NCI-H446 treated with DMSO at 0.1 percent for 48 hours (cell line): ENCODE results near the gene LTB4R2.
"Not testable (repeated sequence)": the region's sequence is repeated elsewhere in the genome, so short reads cannot be mapped to it uniquely, and the experiment has no call there.

Experiments
- DNase-seq: peaks from one replicate; lab custom pipeline; 2025; lab: John Stamatoyannopoulos, UW

The LTB4R2 gene

DNA sequence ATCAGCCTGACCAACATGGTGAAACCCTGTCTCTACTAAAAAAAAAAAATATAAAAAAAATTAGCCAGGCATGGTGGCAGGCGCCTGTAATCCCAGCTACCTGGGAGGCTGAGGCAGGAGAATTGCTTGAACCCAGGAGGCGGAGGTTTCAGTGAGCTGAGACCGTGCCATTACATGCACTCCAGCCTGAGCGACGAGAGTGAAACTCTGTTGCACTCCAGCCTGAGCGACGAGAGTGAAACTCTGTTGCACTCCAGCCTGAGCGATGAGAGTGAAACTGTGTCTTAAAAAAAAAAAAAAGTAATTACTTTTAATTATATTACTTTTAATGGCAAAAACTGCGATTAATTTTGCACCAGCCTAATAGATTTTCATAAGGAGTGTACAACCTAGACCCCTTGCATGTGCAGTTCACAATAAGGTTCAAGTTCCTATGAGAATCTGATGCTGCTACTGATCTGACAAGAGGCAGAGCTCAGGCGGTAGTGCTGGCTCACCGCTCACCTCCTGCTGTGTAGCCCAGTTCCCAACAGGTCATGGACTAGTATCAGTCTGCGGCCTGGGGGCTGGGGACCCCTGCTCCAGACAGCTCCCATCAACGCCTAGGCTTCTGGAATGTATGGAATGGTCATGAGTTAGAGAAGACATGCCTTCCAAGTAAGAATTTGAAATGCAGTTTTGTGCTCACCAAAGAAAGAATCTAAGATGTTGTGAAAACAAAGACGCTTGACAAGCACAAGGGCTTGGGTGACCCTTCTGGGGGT lies 11.5 kb downstream of the LTB4R2 start:
- no peak for DNase-seq

- DNase-seq = no peak
Measured at GRCh38 chr14:24322672-24323071, 12.7 kb downstream of the LTB4R2 start.

DNA sequence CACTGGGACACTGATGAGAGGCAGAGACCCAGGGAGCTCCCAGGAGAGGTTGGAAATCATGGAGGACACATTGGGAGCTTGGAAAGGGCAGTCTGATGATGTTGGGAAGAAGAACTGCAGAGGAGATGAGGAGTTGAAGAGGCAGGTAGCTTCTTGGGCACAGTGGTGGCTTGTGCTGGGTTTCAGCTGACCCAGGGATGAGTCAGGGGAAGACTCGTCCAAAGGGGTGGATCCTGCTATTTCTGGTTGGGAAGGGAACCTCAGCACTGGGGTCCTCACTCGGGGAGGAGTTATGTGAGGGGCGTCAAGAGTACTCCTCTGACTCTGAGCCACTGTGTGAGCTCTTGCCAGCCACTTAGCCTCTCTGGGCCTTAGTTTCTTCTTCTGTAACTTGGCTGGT lies 13.4 kb downstream of the LTB4R2 start:
- DNase-seq = no peak

- no peak for DNase-seq
Measured at GRCh38 chr14:24324024-24324423, 14.1 kb downstream of the LTB4R2 start.

DNA sequence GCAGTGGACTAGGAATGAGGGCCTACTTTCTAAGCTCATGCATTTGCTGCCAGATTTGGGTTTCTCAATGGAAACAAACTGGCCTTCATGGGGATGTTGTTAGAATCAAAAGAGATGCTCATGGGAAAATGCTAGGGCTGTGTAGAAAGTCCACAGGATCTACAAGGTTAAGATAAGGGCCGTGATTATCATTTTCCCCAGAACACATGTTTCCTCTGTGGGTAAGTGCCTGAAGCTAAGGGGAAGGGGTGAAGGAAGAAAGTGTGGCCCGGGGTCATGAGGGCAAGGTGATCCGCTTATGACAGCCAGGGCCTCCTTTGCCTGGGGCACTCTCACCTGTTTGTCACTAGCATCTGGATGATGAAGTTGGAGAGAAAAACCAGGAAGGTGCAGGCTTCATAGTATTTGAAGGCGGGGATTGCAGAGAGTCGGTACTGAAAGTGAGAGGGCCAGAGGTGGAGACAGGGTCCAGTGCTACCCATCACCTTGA lies 15.1 kb downstream of the LTB4R2 start:
- DNase-seq = no peak

GRCh38 chr14:24325963-24326362 lies 16.0 kb downstream of the LTB4R2 start:
- no peak for DNase-seq

GRCh38 chr14:24327303-24327702 lies 17.4 kb downstream of the LTB4R2 start:
- no peak for DNase-seq

DNA sequence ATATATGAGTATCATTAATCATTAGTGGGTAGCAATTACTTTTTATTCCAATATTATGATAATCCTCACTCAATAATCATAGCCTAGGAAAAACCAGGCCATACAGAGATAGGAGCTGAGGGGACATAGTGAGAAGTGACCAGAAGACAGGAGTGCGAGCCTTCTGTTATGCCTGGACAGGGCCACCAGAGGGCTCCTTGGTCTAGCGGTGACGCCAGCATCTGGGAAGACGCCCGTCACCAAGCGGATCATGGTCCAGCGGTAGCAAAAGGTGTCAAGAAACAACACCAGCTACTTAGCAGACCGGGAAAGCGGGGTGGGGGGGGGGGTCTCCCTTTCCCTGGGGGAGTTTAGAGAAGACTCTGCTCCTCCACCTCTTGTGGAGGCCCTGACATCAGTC lies 18.0 kb downstream of the LTB4R2 start:
- DNase-seq = not testable (repeated sequence)

DNA sequence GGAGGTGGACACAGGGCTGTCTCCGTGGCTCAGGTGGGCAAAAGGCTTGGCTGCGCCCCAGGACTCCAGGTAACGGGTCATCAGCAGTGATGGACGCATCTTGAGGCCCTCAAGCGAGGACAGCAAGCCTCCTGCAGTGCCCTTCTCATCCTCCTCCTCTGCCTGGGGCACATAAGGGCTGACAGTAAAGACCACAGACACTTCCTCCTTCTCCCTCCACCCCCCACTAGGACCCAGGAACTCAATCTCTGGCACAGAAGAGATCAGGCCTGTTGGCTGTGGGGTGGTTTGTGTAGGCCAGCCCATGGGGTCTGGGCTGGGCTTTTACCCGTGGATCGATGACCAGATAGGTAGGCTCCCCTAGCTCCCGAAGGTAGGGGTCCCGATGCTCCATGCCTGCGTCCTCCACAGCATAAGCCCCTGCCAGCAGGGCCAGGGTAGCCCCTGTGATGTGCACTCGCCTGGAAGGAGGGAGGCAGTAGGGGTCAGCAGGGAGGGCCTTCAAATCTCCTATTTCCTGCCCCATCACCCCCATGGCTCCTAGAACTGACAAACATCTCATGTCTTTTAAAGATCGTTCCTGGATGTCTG lies 19.2 kb downstream of the LTB4R2 start:
- DNase-seq = no peak

DNA sequence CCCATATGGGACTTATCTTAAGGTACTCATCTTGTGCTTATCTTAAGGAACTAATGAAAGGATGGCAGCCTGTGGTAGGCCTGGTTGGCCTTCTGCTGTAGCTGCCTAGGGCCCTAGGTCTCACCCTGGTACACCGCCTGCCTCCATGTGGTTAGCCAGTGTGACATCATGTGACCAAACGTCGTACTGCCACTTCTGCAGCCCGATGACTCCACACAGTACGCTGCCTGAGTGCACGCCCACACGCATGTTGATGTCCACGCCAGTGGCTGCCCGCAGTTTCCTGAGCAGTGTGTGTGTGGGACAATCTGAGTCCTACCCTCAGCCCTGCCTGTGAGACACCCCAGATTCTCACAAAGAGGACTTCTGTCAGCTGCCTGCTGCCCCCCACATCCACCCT lies 19.8 kb downstream of the LTB4R2 start:
- DNase-seq = no peak

- no peak for DNase-seq
Measured at GRCh38 chr14:24330973-24331674, 21.2 kb downstream of the LTB4R2 start.

- DNase-seq = no peak
Measured at GRCh38 chr14:24331731-24332267, 21.9 kb downstream of the LTB4R2 start.

DNA sequence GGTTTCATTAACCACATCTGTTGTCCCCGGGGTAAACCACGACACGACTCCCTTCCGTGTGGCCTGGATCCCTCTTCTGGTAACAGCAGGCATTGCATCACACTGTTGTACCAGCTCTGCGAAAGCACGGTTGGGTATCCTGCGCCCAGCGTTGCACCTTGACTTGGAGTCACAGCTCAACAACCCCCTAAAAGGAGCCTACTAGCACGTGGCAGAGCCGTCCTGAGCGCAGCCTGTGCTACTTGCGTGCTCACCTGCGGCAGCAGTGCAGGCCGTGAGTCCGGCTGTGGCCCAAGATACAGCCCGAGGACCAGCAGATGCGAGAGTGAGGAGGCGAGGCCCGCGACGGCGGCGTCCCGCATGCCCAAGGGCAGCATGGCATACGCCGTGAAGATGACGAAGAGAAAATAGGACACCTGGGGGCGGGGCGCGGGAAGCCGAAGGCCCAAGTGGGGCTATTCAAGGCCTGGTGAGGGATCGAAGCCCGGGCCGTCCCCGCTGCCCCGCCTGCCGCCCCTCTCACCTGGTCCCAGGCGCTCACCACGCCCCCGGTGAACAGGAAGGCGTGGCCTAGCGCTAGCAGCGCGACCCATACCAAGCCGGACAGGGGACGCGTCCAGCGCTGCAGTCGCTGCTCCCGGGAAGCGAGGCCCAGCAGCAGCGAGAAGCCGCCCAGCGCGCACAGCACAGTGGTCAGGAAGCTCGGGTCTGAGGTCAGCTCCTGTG lies 22.5 kb downstream of the LTB4R2 start:
- no peak for DNase-seq

GRCh38 chr14:24334431-24335291 lies 24.7 kb downstream of the LTB4R2 start, which contains the start of gene ADCY4:
Gene ADCY4, minus strand, starts transcription at chr14:24335071. Its CDS starts 419 bp downstream, at chr14:24334652.
- no peak for DNase-seq

DNA sequence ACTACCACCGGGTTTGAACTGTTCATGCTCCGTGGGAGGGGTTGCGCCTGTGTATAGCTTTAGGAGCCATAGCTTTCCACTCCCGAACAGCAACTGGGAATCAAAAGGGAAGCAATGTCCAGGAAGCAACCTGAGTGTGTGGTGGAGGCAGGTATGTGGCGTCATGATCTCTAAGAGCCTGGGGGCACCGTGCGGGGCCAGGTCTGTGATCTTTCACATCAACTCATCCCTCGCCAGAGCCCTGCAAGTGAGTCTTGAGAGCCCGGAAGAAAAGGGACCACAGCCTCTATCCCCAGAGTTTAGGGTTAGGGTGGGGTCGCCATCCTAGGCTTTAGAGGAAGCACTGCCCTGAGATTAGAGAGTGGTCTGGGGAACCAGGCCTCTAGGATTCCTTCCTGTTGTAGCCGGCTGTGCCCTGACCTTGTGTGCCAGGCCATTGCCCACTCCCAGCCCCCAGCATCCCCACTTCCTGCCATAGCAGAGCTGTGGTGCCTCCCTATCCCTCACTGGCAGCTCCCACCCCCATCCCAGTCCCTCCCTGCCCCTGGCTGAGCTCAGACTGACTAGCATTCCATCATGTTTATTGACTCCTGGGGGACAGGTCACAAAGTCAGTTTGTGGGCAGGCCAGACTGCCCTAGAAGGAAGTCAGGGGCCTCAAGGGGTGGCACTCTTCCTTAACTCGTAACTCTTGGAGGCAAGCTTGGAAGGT lies 25.7 kb downstream of the LTB4R2 start:
- DNase-seq = no peak

- no peak for DNase-seq
Measured at GRCh38 chr14:24337144-24337823, 27.3 kb downstream of the LTB4R2 start.

GRCh38 chr14:24337824-24338175 lies 27.9 kb downstream of the LTB4R2 start:
- no peak for DNase-seq

GRCh38 chr14:24338843-24339242 lies 28.9 kb downstream of the LTB4R2 start:
- no peak for DNase-seq

DNA sequence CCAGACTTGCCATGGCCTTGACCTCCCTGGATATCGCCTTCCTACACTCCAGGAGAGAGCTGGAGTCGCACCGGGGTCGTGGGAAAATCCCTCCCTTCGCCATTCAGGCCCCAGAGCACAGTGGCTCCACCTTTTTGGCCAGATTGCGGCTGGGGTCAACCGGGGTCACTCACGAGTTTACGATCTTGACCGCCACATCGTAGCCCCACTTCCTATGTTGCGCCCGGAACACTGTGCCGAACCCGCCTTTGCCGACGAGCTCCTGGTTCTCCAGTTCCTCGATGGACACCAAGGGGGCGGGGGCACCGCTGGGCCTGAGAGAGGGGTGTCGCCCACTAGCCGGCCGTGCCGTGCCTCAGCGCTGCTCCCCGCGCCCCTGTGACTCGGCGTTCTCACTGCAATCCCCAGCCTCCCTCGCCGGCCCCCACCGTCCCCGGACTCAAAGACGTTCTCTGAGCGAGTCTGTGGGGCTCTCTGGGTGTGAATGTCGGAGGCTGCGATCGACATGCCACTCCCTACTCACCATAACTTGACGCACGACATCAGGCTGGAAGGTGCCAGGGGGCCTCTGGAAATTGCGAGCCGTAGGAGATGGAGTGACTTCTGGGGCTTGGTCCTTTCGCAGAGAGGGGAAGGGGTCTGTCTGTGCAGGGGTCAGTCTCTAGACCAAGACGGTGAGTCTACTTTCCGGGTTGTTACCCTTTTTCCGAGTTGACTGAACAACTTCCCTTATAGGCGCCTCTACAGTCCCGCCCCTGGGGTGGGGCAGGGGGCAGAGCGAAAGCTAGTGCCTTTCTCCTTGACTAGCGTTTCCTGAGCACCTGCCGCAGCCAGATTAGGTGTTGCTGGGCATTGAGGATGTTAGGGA lies 29.6 kb downstream of the LTB4R2 start, which contains the start of gene RIPK3:
Gene RIPK3 (minus strand): TSS at position 708 of the 868 bp plus-strand sequence. CDS start 165 bp downstream, at position 543.
- no peak for DNase-seq
